Thyroid gland (tissue), 4 donors: ENCODE measurements around the gene TRMT10C.

Experiments used
- CTCF ChIP-seq, 6 experiments: fragments of 200-600 bp in 3 of 6; fragments of 450-650 bp in 3 of 6; sonication (generic) in 3 of 6; IDR thresholded peaks; one replicate each; pipeline ENCODE4 v1.5.1; 2016 to 2019; ENCODE audit warnings: antibody characterized with exemption in 6 of 6, mild to moderate bottlenecking in 2 of 6, inconsistent platforms in 1 of 6, moderate library complexity in 1 of 6
- POLR2A ChIP-seq, 2 donors: fragments of 450-650 bp; IDR thresholded peaks; one replicate each; pipeline ENCODE4 v1.6.1; 2017; ENCODE audit warnings: antibody characterized with exemption in 2 of 2, mild to moderate bottlenecking in 2 of 2, moderate library complexity in 1 of 2

- TF ChIP-seq CTCF (IDR thresholded peaks at IDR 0.05), result no peak
- no peak for TF ChIP-seq POLR2A (IDR thresholded peaks at IDR 0.05)
Observed at GRCh38 chr3:101527906-101528305, 33.8 kb upstream of the TRMT10C start.
